SK-N-SH treated with all-trans-retinoic acid at 6 μM for 48 hours (cell line): Measurements from ENCODE around the gene RBM24.

Experiments used
- CREB5 ChIP-seq: fragments of 250-450 bp; sonication (Bioruptor Pico); IDR thresholded peaks from 2 replicates; pipeline ENCODE4 v1.5.1; 2020; ENCODE audit warnings: low read depth, mild to moderate bottlenecking, moderate library complexity
- ISL1 ChIP-seq: fragments of 250-450 bp; sonication (Bioruptor Pico); IDR thresholded peaks from 2 replicates; pipeline ENCODE4 v2.1.2; 2022; ENCODE audit warnings: mild to moderate bottlenecking, moderate library complexity
- PATZ1 ChIP-seq: fragments of 250-450 bp; sonication (Bioruptor Pico); IDR thresholded peaks from 2 replicates; pipeline ENCODE4 v1.8.0; 2020; ENCODE audit warnings: mild to moderate bottlenecking, moderate library complexity, borderline replicate concordance
- POU6F1 ChIP-seq: fragments of 250-450 bp; sonication (Bioruptor Pico); IDR thresholded peaks from 2 replicates; pipeline ENCODE4 v1.8.0; 2021; ENCODE audit warnings: low read depth, mild to moderate bottlenecking, moderate library complexity, borderline replicate concordance
- RARB ChIP-seq: fragments of 250-450 bp; sonication (Bioruptor Pico); IDR thresholded peaks from 2 replicates; pipeline ENCODE4 v1.8.0; 2021; ENCODE audit warnings: mild to moderate bottlenecking, moderate library complexity
- TSHZ2 ChIP-seq: fragments of 250-450 bp; sonication (Bioruptor Pico); IDR thresholded peaks from 2 replicates; pipeline ENCODE4 v1.5.0; 2020; ENCODE audit warnings: mild to moderate bottlenecking, moderate library complexity
- ZFP30 ChIP-seq: fragments of 450-650 bp; formaldehyde crosslinking; IDR thresholded peaks from 2 replicates; pipeline ENCODE4 v1.5.0; 2022; ENCODE audit warnings: mild to moderate bottlenecking, moderate library complexity
- ZNF565 ChIP-seq: fragments of 450-650 bp; formaldehyde crosslinking; conservative IDR thresholded peaks from 2 replicates; pipeline ENCODE4 v1.5.0; 2020; ENCODE audit warnings: low read depth, mild to moderate bottlenecking, moderate library complexity
- ZNF70 ChIP-seq: fragments of 450-650 bp; formaldehyde crosslinking; IDR thresholded peaks from 2 replicates; pipeline ENCODE4 v1.5.0; 2020; ENCODE audit warnings: mild to moderate bottlenecking, moderate library complexity

- TF ChIP-seq CREB5 (CRISPR knock-in tag), result no peak
- no peak for TF ChIP-seq POU6F1 (CRISPR knock-in tag)
- TF ChIP-seq RARB (CRISPR knock-in tag), result no peak
- TF ChIP-seq ZFP30 (CRISPR knock-in tag), result no peak
- TF ChIP-seq PATZ1, result no peak
- no peak for TF ChIP-seq ISL1 (CRISPR knock-in tag)
- no peak for TF ChIP-seq ZNF565 (CRISPR knock-in tag)
- TF ChIP-seq ZNF70 (CRISPR knock-in tag), result no peak
- TF ChIP-seq TSHZ2 (CRISPR knock-in tag), result no peak
These were observed 16.3 kb downstream of the RBM24 start for GRCh38 chr6:17297271-17298080.
